ENCODE results near the gene ORM1.

GRCh38 chr9:114344692-114345091 is 21.8 kb downstream of the ORM1 start:
- TF ChIP-seq CTCF (IDR thresholded peaks at IDR 0.05 in 8 of 11, conservative IDR thresholded peaks at IDR 0.05 in 3 of 11) (no peak), POLR2AphosphoS5 (IDR thresholded peaks at IDR 0.05) (no peak)
